H1 (cell line): Measurements from ENCODE around the gene TLE1. TPM values are rescaled to one million over a fixed set of nuclear protein-coding genes. Genes with fewer than 3 reads are reported as not detected.

ENCODE experiments used
- RAD21 ChIP-seq, 2 experiments: IDR thresholded peaks in 1 of 2; conservative IDR thresholded peaks in 1 of 2; 2 replicates each; pipeline ENCODE4 v1.6.1; 2011; ENCODE audit warnings: low read depth in 2 of 2, low read length in 2 of 2, improper control_type of control experiment in 1 of 2, inconsistent platforms in 1 of 2, mild to moderate bottlenecking in 1 of 2, moderate library complexity in 1 of 2
- polyA plus RNA-seq, 7 experiments: library from polyadenylated mRNA; depleted of rRNA in 3 of 7; stranded (reverse) in 5 of 7; unstranded in 2 of 7; fragments of >200 nt in 5 of 7; fragments of 200-250 nt in 2 of 7; gene quantifications; 1 replicate in 5 of 7; 2 replicates in 1 of 7; 4 replicates in 1 of 7; pipeline versions ENCODE4 v1.2.1 to v1.2.3, GENCODE V29; 2011 to 2013; ENCODE audit warnings: missing spikeins in 2 of 7, mixed read lengths in 2 of 7
- total RNA-seq: library from RNA; stranded (reverse); fragmentation: NEBNext Ultra II Directional; extraction: Animal tissue kit (Norgen Biotek cat#: 25700); gene quantifications from 2 replicates; pipeline ENCODE4 v1.2.1, GENCODE V29; 2021

The TLE1 gene
- total and polyA plus RNA-seq, 2 of the 8 experiments (the other 6 are each of a cell fraction or from before 2014, with no cell fraction given), result 81.8 to 91.6 TPM

GRCh38 chr9:81690251-81690851 is 1.0 kb upstream of the TLE1 start (continued):
- peak in 1 of 2 experiments; percentile 20; a peak in 2 of 4 replicates for TF ChIP-seq RAD21 (IDR thresholded peaks at IDR 0.05 in 1 of 2, conservative IDR thresholded peaks at IDR 0.05 in 1 of 2; ENCODE audit: low read depth in 2 of 2, low read length in 2 of 2)
